Muscle of leg (tissue), 11 donors: Measurements from ENCODE around the gene CAPN1. TPM values are rescaled to one million over a fixed set of nuclear protein-coding genes. Genes with fewer than 3 reads are reported as not detected.
"Not testable (repeated sequence)": the region's sequence is repeated elsewhere in the genome, so short reads cannot be mapped to it uniquely, and the experiment has no call there.

Experiments
- DNase-seq: peaks from one replicate; pipeline ENCODE4 v3.0.0; 2013
- H3K27ac ChIP-seq: one replicate; pipeline ENCODE4 v1.5.1; 2013; ENCODE audit warnings: mild to moderate bottlenecking, low read length, control low read depth
- H3K27me3 ChIP-seq: one replicate; pipeline ENCODE4 v1.6.1; 2013; ENCODE audit warnings: low read length; ENCODE audit not compliant: control insufficient read depth, insufficient read depth
- H3K36me3 ChIP-seq: one replicate; pipeline ENCODE4 v1.6.1; 2013; ENCODE audit warnings: low read length; ENCODE audit not compliant: control insufficient read depth, insufficient read depth
- H3K4me1 ChIP-seq: one replicate; pipeline ENCODE4 v1.6.1; 2013; ENCODE audit warnings: low read length; ENCODE audit not compliant: control insufficient read depth, insufficient read depth
- H3K4me3 ChIP-seq: one replicate; pipeline ENCODE4 v1.5.1; 2013; ENCODE audit warnings: low read length, control low read depth
- H3K9me3 ChIP-seq: replicated peaks from 2 replicates; pipeline ENCODE4 v1.6.1; 2013; ENCODE audit warnings: low read depth, low read length; ENCODE audit not compliant: control insufficient read depth
- WGBS: methylation state at CpG from one replicate; pipeline ENCODE4 v1.1.5; 2013; ENCODE audit warnings: missing lambda C conversion rate; ENCODE audit not compliant: insufficient coverage; 5-methylcytosine and 5-hydroxymethylcytosine counted together
- polyA plus RNA-seq, 8 donors: library from polyadenylated mRNA; unstranded; fragments of 120-200 nt; gene quantifications; one replicate each; pipeline versions ENCODE4 v1.2.1 to v1.2.3, GENCODE V29; 2013; ENCODE audit warnings: inconsistent platforms in 1 of 8, low replicate concordance in 1 of 8; ENCODE audit not compliant: insufficient read length in 8 of 8, insufficient read depth in 1 of 8
- total RNA-seq: library from RNA; stranded (reverse); fragments of 120-200 nt; gene quantifications from one replicate; pipeline ENCODE4 v1.2.4, GENCODE V29; 2013

Gene CAPN1
- total and polyA plus RNA-seq, 9 donors: 46.7 to 90.2 (median 78.8) TPM

DNA sequence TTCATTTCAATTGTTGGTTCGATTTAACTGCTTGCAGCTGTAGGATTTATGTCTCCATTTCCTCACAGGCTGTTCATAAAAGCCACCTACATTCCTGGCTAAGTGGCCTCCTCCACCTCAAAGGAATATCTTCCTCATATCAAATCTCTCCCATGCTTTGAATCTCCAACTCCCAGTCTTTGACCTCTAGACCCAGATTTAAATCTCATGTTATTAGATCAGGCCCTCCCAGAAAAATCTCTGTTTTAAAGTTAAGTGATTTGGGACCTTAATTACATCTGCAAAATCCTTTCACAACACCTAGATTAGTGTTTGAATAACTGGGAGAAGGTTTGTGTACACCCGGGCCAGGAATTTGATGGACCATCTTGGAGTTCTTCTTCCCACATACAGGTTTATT, 46.2 kb downstream of the CAPN1 start:
- H3K4me3 ChIP-seq: no peak overlapping the region
- WGBS: 50% methylated on average over 1 of the region's 2 CpGs
- H3K27ac ChIP-seq: no peak overlapping the region
- peaks cover 13% of the 10 kb centered on the region for H3K4me1 ChIP-seq
- H3K36me3 ChIP-seq: peaks cover 4% of the 10 kb centered on the region
- DNase-seq: no peak
- peaks cover 12% of the 10 kb centered on the region for H3K27me3 ChIP-seq
- peaks cover 2% of the 10 kb centered on the region for H3K9me3 ChIP-seq

DNA sequence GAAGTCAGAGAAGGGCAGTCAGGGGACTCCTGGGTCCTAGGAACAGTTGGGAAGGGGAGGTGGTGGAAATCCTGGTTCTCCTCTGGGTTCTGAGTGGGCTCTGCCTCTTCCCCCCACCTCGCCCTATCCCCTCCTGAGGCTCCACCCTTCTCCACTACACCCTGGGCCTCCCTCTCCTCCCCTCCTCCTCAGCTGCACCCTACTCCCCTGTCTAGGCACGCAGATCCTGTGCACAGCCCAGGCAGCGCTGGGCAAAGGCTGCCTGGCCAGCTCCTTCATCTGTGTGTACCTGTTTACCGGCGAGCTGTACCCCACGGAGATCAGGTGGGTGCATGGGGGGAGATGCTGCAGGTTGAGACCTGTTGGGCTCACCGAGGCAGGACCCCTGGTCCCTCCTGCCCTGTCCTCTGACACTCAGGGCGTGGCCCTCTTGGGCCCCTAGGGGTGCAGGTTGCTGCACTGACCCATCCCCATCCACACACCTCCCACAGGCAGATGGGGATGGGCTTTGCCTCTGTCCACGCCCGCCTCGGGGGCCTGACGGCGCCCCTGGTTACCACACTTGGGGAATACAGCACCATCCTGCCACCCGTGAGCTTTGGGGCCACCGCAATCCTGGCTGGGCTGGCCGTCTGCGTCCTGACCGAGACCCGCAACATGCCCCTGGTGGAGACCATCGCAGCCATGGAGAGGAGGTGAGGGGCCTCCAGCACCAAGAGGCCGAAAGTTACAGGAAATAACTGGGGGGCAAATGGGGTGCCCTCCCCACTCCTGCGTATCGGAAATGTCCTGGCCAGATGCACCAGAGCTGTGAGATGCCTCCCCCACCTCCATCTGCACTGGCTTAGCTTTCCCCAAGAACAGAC, 54.7 kb downstream of the CAPN1 start:
- no peak for DNase-seq
- H3K27me3 ChIP-seq: peaks cover 6% of the 10 kb centered on the region
- WGBS: 64% methylated on average over 22 of the region's 23 CpGs

GRCh38 chr11:65238302-65238701, 56.6 kb downstream of the CAPN1 start:
- H3K4me3 ChIP-seq, H3K27ac ChIP-seq, H3K36me3 ChIP-seq, H3K9me3 ChIP-seq, H3K27me3 ChIP-seq, H3K4me1 ChIP-seq, DNase-seq: not testable (repeated sequence)
- WGBS: no CpG with 5 or more reads among the region's 6 CpGs

More for the DNA sequence above, 54.7 kb downstream of the CAPN1 start:
- Histone ChIP-seq H3K36me3 (no peaks in the 10 kb centered on the region), H3K9me3 (no peaks in the 10 kb centered on the region), H3K4me3 (no peak overlapping the region), H3K4me1 (no peaks in the 10 kb centered on the region), H3K27ac (no peak overlapping the region)

- Histone ChIP-seq H3K9me3 (no peaks in the 10 kb centered on the region), H3K36me3 (no peaks in the 10 kb centered on the region), H3K4me3 (no peak overlapping the region), H3K27me3 (peaks cover 5% of the 10 kb centered on the region), H3K27ac (no peak overlapping the region), H3K4me1 (no peaks in the 10 kb centered on the region)
- no CpG with 5 or more reads among the region's 5 CpGs for WGBS
- no peak for DNase-seq
Measured at GRCh38 chr11:65241134-65241533, 59.4 kb downstream of the CAPN1 start.

DNA sequence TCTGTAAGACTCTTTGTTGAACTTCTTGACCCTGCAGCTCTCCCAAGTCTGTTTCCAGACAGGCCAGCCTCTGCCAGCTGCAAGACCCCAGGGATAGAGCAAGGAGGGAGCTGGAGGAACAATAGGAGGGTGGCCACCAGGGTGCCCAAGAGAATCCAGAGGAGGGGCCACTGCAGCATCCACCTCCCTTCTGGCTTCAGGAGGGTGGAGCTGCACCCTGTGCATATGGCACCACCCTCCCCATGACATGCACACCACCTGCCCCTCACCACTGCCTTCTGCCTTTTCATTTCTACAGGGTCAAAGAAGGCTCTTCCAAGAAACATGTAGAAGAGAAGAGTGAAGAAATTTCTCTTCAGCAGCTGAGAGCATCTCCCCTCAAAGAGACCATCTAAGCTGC, 60.0 kb downstream of the CAPN1 start:
- Histone ChIP-seq H3K9me3 (no peaks in the 10 kb centered on the region), H3K4me1 (no peaks in the 10 kb centered on the region), H3K4me3 (no peak overlapping the region), H3K27ac (no peak overlapping the region), H3K27me3 (peaks cover 5% of the 10 kb centered on the region), H3K36me3 (no peaks in the 10 kb centered on the region)
- no peak for DNase-seq

GRCh38 chr11:65242389-65242788, 60.7 kb downstream of the CAPN1 start:
- Histone ChIP-seq H3K4me3 (no peak overlapping the region), H3K27me3 (peaks cover 2% of the 10 kb centered on the region), H3K27ac (no peak overlapping the region), H3K9me3 (no peaks in the 10 kb centered on the region), H3K4me1 (no peaks in the 10 kb centered on the region), H3K36me3 (no peaks in the 10 kb centered on the region)
- WGBS: 67% methylated on average over 1 of the region's 6 CpGs
- DNase-seq: no peak

DNA sequence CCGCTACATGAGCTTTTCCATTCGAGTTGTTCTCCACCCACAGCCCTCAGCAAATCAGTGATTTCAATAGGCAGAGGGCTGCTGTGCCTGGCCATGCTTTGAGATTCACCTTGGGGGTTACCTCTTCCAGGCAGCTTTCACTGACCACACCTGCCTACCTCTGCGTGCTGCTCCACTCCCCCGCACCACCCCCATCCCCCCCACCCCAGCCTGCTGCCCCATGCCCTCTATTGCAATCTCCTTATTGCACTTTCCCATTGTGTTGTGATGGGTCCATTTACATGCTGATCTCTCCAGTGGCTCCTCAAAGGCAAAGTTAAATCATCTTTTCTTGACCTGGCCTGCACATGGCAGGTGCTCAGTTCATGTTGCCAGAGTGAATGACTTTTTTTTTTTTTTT, 62.1 kb downstream of the CAPN1 start:
- Histone ChIP-seq H3K36me3 (no peaks in the 10 kb centered on the region), H3K4me3 (no peak overlapping the region), H3K4me1 (no peaks in the 10 kb centered on the region), H3K9me3 (no peaks in the 10 kb centered on the region), H3K27ac (no peak overlapping the region), H3K27me3 (peaks cover 2% of the 10 kb centered on the region)
- 28% methylated on average over 4 of the region's 4 CpGs for WGBS
- no peak for DNase-seq

DNA sequence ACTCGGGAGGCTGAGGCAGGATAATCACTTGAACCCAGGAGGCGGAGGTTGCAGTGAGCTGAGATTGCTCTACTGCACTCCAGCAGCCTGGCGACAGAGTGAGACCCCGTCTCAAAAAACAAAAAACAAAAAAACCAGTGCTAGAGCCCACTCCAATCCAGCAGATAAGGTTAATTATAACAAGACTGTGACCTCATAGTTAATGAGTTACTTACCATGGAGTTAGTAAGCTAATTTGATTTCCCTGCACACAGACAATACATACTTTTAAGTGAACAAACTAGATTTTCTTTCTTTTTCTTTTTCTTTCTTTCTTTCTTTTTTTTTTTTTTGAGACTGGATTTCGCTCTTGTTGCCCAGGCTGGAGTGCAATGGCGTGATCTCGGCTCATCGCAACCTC, 63.3 kb downstream of the CAPN1 start:
- no CpG with 5 or more reads among the region's 8 CpGs for WGBS
- H3K27me3 ChIP-seq, H3K27ac ChIP-seq, H3K36me3 ChIP-seq, DNase-seq, H3K4me1 ChIP-seq, H3K4me3 ChIP-seq, H3K9me3 ChIP-seq: not testable (repeated sequence)

GRCh38 chr11:65246506-65246905, 64.8 kb downstream of the CAPN1 start:
- H3K9me3 ChIP-seq: no peaks in the 10 kb centered on the region
- no peaks in the 10 kb centered on the region for H3K4me1 ChIP-seq

DNA sequence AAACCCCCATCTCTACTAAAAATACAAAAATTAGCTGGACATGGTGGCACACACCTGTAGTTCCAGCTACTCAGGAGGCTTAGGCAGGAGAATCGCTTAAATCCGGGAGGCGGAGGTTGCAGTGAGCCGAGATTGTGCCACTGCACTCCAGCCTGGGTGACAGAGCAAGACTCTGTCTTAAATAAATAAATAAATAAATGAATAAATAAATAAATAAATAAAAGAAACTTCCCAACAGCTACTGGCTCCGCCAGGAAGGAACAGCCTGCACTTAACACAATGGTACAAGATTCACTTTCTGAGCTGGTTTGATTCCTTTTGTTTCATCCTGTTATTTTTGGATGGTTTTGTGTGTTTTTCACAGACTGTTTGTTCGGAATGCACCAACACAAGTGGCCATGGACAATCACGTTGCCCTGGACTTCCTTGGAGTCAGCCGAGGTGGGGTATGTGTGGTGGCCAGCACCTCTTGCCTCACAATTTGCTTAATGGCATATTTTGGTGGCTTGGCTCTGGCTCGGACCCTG, 66.5 kb downstream of the CAPN1 start:
- DNase-seq, H3K27ac ChIP-seq, H3K27me3 ChIP-seq, H3K4me3 ChIP-seq, H3K9me3 ChIP-seq, H3K36me3 ChIP-seq, H3K4me1 ChIP-seq: not testable (repeated sequence)
- WGBS: 59% methylated on average over 3 of the region's 9 CpGs

More at GRCh38 chr11:65246506-65246905, 64.8 kb downstream of the CAPN1 start:
- no CpG with 5 or more reads among the region's 5 CpGs for WGBS
- Histone ChIP-seq H3K36me3 (no peaks in the 10 kb centered on the region), H3K4me3 (no peak overlapping the region), H3K27ac (no peak overlapping the region), H3K27me3 (peaks cover 2% of the 10 kb centered on the region)
- no peak for DNase-seq
